HFF-Myc (cell line): ENCODE measurements around the gene CDCA5.

ENCODE experiments used
- DNase-seq: peaks from one replicate; pipeline ENCODE4 v3.0.0-alpha.2; 2011; ENCODE audit warnings: low read depth; ENCODE audit errors: extremely low read depth
- H3K4me3 ChIP-seq: replicated peaks from 2 replicates; pipeline ENCODE4 v1.5.1; 2011; ENCODE audit warnings: low read depth, mild to moderate bottlenecking, control low read depth, low read length
- TF ChIP-seq, protein P1 (sequence below): IDR thresholded peaks from 2 replicates; pipeline ENCODE4 v1.5.1; 2012; ENCODE audit warnings: mild to moderate bottlenecking, low read depth, low read length, control low read depth; ENCODE audit errors: missing control alignments

Gene CDCA5

GRCh38 chr11:65034423-65034822 is 49.4 kb downstream of the CDCA5 start:
- DNase-seq, result no peak
- TF ChIP-seq, protein P1, sequence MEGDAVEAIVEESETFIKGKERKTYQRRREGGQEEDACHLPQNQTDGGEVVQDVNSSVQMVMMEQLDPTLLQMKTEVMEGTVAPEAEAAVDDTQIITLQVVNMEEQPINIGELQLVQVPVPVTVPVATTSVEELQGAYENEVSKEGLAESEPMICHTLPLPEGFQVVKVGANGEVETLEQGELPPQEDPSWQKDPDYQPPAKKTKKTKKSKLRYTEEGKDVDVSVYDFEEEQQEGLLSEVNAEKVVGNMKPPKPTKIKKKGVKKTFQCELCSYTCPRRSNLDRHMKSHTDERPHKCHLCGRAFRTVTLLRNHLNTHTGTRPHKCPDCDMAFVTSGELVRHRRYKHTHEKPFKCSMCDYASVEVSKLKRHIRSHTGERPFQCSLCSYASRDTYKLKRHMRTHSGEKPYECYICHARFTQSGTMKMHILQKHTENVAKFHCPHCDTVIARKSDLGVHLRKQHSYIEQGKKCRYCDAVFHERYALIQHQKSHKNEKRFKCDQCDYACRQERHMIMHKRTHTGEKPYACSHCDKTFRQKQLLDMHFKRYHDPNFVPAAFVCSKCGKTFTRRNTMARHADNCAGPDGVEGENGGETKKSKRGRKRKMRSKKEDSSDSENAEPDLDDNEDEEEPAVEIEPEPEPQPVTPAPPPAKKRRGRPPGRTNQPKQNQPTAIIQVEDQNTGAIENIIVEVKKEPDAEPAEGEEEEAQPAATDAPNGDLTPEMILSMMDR, result no peak
- no peak overlapping the region for H3K4me3 ChIP-seq

DNA sequence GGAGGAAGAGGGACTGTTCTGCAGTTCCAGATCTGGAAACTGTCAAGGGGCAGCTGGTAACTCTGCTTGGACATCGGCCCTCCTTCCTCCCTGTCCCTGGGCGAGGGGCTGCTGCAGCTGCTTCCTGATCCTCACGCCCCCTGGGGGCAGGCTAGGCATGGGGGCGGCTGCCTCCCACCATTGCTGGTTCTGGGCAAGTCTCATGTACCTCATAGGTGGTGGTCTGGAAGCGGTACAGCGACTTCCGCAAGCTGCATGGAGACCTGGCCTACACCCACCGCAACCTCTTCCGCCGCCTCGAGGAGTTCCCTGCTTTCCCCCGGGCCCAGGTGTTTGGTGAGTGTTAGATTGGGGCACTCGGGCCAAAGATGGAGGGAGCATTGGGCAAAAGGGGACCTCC is 51.6 kb downstream of the CDCA5 start:
- TF ChIP-seq, protein P1, result no peak
- no peak for DNase-seq

More for the DNA sequence above, 51.6 kb downstream of the CDCA5 start:
- H3K4me3 ChIP-seq, result no peak overlapping the region
